ENCODE results near the gene NCOA1. TPM values are rescaled to one million over a fixed set of nuclear protein-coding genes. Genes with fewer than 3 reads are reported as not detected.
"Not testable (repeated sequence)": the region's sequence is repeated elsewhere in the genome, so short reads cannot be mapped to it uniquely, and the experiment has no call there.

The NCOA1 gene
- total RNA-seq, 1 donor from 2014 or later: 29.0 TPM

DNA sequence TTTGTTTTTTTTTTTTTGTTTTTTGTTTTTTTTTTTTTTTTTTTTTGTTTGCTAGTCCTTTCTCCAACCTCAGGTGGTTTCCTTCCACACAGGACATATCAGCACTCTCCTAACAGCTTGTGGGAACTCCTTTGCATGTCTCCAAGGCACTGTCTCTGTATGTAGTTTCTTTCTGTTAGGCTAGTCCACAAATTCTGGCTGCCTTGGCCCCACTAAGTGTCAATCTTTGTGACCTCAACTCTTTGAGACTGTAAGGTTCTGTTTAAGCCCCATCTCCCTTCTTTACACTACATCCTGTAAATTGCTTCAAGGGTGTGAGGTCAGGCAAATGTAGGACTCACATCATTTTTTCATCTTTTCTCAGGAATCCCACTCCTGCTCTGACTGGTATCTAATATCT, 85.1 kb downstream of the NCOA1 start:
- H3K4me1 Mint-ChIP-seq (ENCODE audit: unreplicated experiment): no peaks in the 10 kb centered on the region
- H3K9me3 Mint-ChIP-seq (ENCODE audit: unreplicated experiment): no peaks in the 10 kb centered on the region
- no peak overlapping the region for H3K4me3 Mint-ChIP-seq (ENCODE audit: unreplicated experiment)
- no peak for DNase-seq (ENCODE audit: extremely low spot score, unreplicated experiment)
- H3K27me3 Mint-ChIP-seq (ENCODE audit: unreplicated experiment): no peaks in the 10 kb centered on the region
- H3K27ac Mint-ChIP-seq (ENCODE audit: unreplicated experiment): no peak overlapping the region
- H3K36me3 Mint-ChIP-seq (ENCODE audit: unreplicated experiment): peaks cover 6% of the 10 kb centered on the region
- TF ChIP-seq, protein P1, sequence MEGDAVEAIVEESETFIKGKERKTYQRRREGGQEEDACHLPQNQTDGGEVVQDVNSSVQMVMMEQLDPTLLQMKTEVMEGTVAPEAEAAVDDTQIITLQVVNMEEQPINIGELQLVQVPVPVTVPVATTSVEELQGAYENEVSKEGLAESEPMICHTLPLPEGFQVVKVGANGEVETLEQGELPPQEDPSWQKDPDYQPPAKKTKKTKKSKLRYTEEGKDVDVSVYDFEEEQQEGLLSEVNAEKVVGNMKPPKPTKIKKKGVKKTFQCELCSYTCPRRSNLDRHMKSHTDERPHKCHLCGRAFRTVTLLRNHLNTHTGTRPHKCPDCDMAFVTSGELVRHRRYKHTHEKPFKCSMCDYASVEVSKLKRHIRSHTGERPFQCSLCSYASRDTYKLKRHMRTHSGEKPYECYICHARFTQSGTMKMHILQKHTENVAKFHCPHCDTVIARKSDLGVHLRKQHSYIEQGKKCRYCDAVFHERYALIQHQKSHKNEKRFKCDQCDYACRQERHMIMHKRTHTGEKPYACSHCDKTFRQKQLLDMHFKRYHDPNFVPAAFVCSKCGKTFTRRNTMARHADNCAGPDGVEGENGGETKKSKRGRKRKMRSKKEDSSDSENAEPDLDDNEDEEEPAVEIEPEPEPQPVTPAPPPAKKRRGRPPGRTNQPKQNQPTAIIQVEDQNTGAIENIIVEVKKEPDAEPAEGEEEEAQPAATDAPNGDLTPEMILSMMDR (IDR thresholded peaks at IDR 0.05): no peak

DNA sequence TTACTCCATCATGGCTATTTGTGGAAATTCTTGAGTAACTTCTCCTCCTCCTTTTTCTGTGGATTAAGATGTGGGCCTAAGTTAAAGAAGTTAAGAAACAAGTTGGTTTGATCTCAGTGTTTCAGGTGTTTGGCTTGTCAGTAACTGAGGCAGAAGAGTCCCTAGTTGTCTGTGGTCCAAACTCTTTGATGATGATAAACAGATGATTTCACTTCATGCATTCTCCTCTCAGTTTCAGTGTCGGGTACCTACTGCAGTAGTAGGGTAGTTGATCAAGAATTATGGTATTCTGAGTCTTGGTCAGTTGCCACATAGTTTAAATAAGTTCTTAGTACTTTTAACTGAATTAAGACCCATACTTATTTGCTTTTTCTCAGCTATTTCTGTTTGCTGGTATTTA, 85.6 kb downstream of the NCOA1 start:
- Mint-ChIP-seq H3K9me3 (ENCODE audit: unreplicated experiment) (peaks cover 2% of the 10 kb centered on the region), H3K4me1 (ENCODE audit: unreplicated experiment) (no peaks in the 10 kb centered on the region), H3K4me3 (ENCODE audit: unreplicated experiment) (no peak overlapping the region), H3K36me3 (ENCODE audit: unreplicated experiment) (peaks cover 9% of the 10 kb centered on the region), H3K27ac (ENCODE audit: unreplicated experiment) (no peak overlapping the region), H3K27me3 (ENCODE audit: unreplicated experiment) (no peaks in the 10 kb centered on the region)
- no peak for DNase-seq (ENCODE audit: extremely low spot score, unreplicated experiment)
- TF ChIP-seq, protein P1 (IDR thresholded peaks at IDR 0.05): no peak

DNA sequence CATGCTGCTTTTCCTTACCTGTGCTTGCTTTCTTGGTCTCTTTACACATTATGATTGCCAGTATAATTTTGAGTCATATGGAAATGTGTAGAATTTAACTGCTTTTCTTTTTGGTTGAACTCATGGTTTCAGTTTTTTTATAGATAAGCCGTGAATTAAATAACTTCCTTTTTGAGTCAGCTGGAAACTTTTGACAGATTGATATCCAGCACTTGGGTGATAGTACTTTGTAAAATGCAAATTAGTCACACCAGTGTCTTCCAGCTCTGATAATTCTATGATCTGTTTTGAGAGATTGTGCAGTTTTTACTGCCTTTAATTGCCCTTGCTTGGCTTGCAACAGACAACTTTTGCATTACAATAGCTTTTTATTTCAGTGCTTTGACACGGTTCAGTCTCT, 86.4 kb downstream of the NCOA1 start:
- Mint-ChIP-seq H3K36me3 (ENCODE audit: unreplicated experiment) (peaks cover 10% of the 10 kb centered on the region), H3K9me3 (ENCODE audit: unreplicated experiment) (peaks cover 10% of the 10 kb centered on the region), H3K4me1 (ENCODE audit: unreplicated experiment) (no peaks in the 10 kb centered on the region), H3K4me3 (ENCODE audit: unreplicated experiment) (no peak overlapping the region), H3K27ac (ENCODE audit: unreplicated experiment) (no peak overlapping the region), H3K27me3 (ENCODE audit: unreplicated experiment) (no peaks in the 10 kb centered on the region)
- TF ChIP-seq, protein P1 (IDR thresholded peaks at IDR 0.05): no peak
- DNase-seq (ENCODE audit: extremely low spot score, unreplicated experiment): no peak

DNA sequence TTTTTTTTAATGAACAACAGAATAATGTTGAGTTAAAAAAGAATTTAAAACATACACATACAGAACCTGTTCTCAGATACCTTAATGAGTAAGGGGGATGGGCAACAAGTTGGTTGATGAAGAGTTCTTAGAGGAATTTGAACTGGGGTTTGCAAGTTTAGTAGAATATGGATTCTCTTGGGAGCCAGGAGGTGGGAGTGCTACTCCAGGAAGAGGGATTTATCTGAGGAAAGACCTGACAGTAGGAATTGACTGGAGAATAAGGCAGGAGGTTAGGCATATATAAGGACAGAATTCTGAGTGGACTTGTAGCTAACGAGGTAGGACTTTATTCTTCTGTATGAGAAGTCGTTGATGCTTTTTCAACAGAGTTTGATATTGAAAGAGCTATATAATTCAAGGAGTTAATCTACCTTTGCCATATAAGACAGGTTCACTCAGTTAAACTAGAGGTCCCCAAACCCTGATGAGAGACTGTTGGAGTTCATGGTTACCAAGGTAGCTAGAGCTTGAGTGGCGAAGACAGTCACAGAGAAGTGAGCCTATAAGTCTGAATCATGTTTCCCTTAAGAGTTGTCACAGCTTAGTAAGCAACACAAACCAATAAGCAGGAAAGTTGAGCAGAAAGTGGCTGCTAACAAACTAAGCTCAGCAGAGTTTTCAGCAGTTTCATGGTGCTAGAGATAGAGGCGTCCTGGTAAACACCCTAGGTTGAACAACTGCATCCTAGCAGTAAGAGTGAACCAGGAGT, 88.2 kb downstream of the NCOA1 start:
- H3K4me3 Mint-ChIP-seq (ENCODE audit: unreplicated experiment): no peak overlapping the region
- peaks cover 22% of the 10 kb centered on the region for H3K9me3 Mint-ChIP-seq (ENCODE audit: unreplicated experiment)
- peaks cover 11% of the 10 kb centered on the region for H3K36me3 Mint-ChIP-seq (ENCODE audit: unreplicated experiment)

DNA sequence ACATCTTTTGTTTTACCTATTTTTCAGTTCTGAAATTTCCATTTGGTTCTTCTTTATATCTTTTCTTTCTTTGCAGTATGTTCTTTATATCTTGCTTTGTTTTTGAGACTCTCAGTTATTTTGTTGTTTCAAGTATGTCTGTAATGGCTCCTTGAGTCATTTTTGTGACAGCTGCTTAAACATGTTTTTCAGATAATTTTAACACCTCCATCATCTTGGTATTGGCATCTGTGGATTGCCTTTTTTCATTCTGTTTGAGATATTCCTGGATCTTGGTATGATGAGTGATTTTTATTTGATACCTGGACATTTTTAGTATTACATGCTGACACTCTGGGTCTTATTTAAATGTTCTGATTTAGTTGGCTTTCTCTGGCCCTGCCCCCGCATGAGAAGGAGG, 89.5 kb downstream of the NCOA1 start:
- H3K4me1 Mint-ChIP-seq (ENCODE audit: unreplicated experiment): no peaks in the 10 kb centered on the region
- no peaks in the 10 kb centered on the region for H3K27me3 Mint-ChIP-seq (ENCODE audit: unreplicated experiment)
- H3K36me3 Mint-ChIP-seq (ENCODE audit: unreplicated experiment): peaks cover 9% of the 10 kb centered on the region
- H3K27ac Mint-ChIP-seq (ENCODE audit: unreplicated experiment): no peak overlapping the region
- peaks cover 22% of the 10 kb centered on the region for H3K9me3 Mint-ChIP-seq (ENCODE audit: unreplicated experiment)
- TF ChIP-seq, protein P1 (IDR thresholded peaks at IDR 0.05): no peak
- no peak overlapping the region for H3K4me3 Mint-ChIP-seq (ENCODE audit: unreplicated experiment)
- DNase-seq (ENCODE audit: extremely low spot score, unreplicated experiment): no peak

More for the DNA sequence above, 88.2 kb downstream of the NCOA1 start:
- Mint-ChIP-seq H3K27me3 (ENCODE audit: unreplicated experiment) (no peaks in the 10 kb centered on the region), H3K4me1 (ENCODE audit: unreplicated experiment) (no peaks in the 10 kb centered on the region), H3K27ac (ENCODE audit: unreplicated experiment) (no peak overlapping the region)
- DNase-seq (ENCODE audit: extremely low spot score, unreplicated experiment): no peak
- TF ChIP-seq, protein P1 (IDR thresholded peaks at IDR 0.05): no peak

DNA sequence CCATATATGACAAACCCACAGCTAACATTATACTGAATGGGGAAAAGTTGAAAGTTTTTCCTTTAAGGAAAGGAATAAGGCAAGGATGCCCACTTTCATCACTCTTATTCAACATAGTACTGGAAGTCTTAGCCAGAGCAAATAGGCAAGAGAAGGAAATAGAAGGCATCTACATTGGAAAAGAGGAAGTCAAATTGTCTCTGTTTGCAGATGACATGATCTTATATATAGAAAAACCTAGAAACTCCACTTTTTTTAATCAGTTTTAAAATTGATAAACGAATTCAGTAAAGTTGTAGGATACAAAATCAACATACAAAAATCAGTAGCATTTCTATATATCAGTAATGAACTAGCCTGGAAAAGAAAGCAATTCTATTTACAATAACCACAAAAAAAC, 90.9 kb downstream of the NCOA1 start:
- DNase-seq (ENCODE audit: extremely low spot score, unreplicated experiment); H3K4me1 Mint-ChIP-seq (ENCODE audit: unreplicated experiment); H3K4me3 Mint-ChIP-seq (ENCODE audit: unreplicated experiment); H3K27me3 Mint-ChIP-seq (ENCODE audit: unreplicated experiment); H3K27ac Mint-ChIP-seq (ENCODE audit: unreplicated experiment): not testable (repeated sequence)
- H3K36me3 Mint-ChIP-seq (ENCODE audit: unreplicated experiment): peaks cover 12% of the 10 kb centered on the region
- peaks cover 22% of the 10 kb centered on the region for H3K9me3 Mint-ChIP-seq (ENCODE audit: unreplicated experiment)

Measured in osteocyte (in vitro differentiated cells).